ENCODE results near the gene PHF21B.
A peak's percentile ranks its signal among the peaks of the same experiment; 100 is the strongest.

The PHF21B gene

GRCh38 chr22:44839721-44840120 lies 170.1 kb downstream of the PHF21B start:
- no peak for TF ChIP-seq CTCF (IDR thresholded peaks at IDR 0.05; ENCODE audit: poor library complexity, severe bottlenecking)
- no peak overlapping the region for H3K27ac ChIP-seq (ENCODE audit: poor library complexity, severe bottlenecking)

GRCh38 chr22:44839061-44839460 lies 170.7 kb downstream of the PHF21B start:
- H3K4me1 ChIP-seq (ENCODE audit: insufficient read depth, poor library complexity, severe bottlenecking): no peaks in the 10 kb centered on the region
- H3K27me3 ChIP-seq (ENCODE audit: insufficient read depth, poor library complexity, severe bottlenecking): no peaks in the 10 kb centered on the region
- no peak for ATAC-seq (ENCODE audit: low read depth)
- peaks cover 8% of the 10 kb centered on the region for H3K9me3 ChIP-seq (ENCODE audit: severe bottlenecking)
- peaks cover 14% of the 10 kb centered on the region for H3K36me3 ChIP-seq (ENCODE audit: low read depth)
- no peak overlapping the region for H3K4me3 ChIP-seq (ENCODE audit: severe bottlenecking)
- TF ChIP-seq CTCF (IDR thresholded peaks at IDR 0.05; ENCODE audit: poor library complexity, severe bottlenecking): no peak
- peak; percentile 29 for DNase-seq (ENCODE audit: low spot score)
- no peak overlapping the region for H3K27ac ChIP-seq (ENCODE audit: poor library complexity, severe bottlenecking)

More at GRCh38 chr22:44839721-44840120, 170.1 kb downstream of the PHF21B start:
- Histone ChIP-seq H3K36me3 (ENCODE audit: low read depth) (peaks cover 14% of the 10 kb centered on the region), H3K9me3 (ENCODE audit: severe bottlenecking) (peaks cover 10% of the 10 kb centered on the region), H3K4me3 (ENCODE audit: severe bottlenecking) (no peak overlapping the region), H3K27me3 (ENCODE audit: insufficient read depth, poor library complexity, severe bottlenecking) (no peaks in the 10 kb centered on the region), H3K4me1 (ENCODE audit: insufficient read depth, poor library complexity, severe bottlenecking) (no peaks in the 10 kb centered on the region)
- DNase-seq (ENCODE audit: low spot score) (peak; percentile 15), ATAC-seq (ENCODE audit: low read depth) (no peak)

DNA sequence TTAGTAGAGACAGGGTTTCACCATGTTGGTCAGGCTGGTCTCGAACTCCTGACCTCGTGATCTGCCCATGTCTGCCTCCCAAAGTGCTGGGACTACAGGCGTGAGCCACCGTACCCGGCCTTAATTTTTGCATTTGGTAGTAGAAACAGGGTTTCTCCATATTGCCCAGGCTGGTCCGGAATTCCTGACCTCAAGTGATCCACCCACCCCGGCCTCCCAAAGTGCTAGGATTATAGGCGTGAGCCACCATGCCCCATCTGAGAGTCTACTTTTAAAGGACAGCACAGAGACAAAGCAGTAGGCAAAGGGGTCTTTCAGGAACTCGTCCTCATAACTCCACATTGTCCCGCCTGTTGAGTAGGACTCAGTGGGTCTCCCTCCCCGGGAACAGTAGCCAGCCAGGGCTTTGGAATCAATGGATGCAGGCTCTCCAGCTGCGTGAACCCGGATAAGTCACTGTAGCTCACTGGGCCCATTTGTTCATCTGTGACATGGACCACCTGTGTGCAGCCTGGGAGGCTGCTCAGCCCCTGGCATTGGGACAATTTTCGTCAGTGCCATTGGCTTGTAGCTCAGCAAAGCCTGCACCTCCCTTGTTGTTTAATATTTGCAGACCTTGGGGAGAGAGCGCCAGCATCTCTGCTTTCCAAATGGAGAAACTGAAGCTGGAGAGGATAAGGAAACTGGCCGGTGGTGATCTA lies 171.3 kb downstream of the PHF21B start:
- Histone ChIP-seq H3K36me3 (ENCODE audit: low read depth) (peaks cover 15% of the 10 kb centered on the region), H3K27me3 (ENCODE audit: insufficient read depth, poor library complexity, severe bottlenecking) (no peaks in the 10 kb centered on the region), H3K27ac (ENCODE audit: poor library complexity, severe bottlenecking) (no peak overlapping the region), H3K4me1 (ENCODE audit: insufficient read depth, poor library complexity, severe bottlenecking) (no peaks in the 10 kb centered on the region), H3K9me3 (ENCODE audit: severe bottlenecking) (peaks cover 9% of the 10 kb centered on the region), H3K4me3 (ENCODE audit: severe bottlenecking) (no peak overlapping the region)
- DNase-seq (ENCODE audit: low spot score): peak; percentile 18
- no peak for TF ChIP-seq CTCF (IDR thresholded peaks at IDR 0.05; ENCODE audit: poor library complexity, severe bottlenecking)
- ATAC-seq (ENCODE audit: low read depth): no peak

GRCh38 chr22:44837481-44837880 lies 172.3 kb downstream of the PHF21B start:
- peaks cover 19% of the 10 kb centered on the region for H3K36me3 ChIP-seq (ENCODE audit: low read depth)
- ATAC-seq (ENCODE audit: low read depth) (no peak), DNase-seq (ENCODE audit: low spot score) (no peak)
- H3K27ac ChIP-seq (ENCODE audit: poor library complexity, severe bottlenecking): no peak overlapping the region
- TF ChIP-seq CTCF (IDR thresholded peaks at IDR 0.05; ENCODE audit: poor library complexity, severe bottlenecking): no peak
- H3K4me1 ChIP-seq (ENCODE audit: insufficient read depth, poor library complexity, severe bottlenecking): no peaks in the 10 kb centered on the region
- H3K4me3 ChIP-seq (ENCODE audit: severe bottlenecking): no peak overlapping the region
- no peaks in the 10 kb centered on the region for H3K27me3 ChIP-seq (ENCODE audit: insufficient read depth, poor library complexity, severe bottlenecking)
- H3K9me3 ChIP-seq (ENCODE audit: severe bottlenecking): peaks cover 13% of the 10 kb centered on the region

GRCh38 chr22:44834065-44834464 lies 175.7 kb downstream of the PHF21B start:
- no peak for TF ChIP-seq CTCF (IDR thresholded peaks at IDR 0.05; ENCODE audit: poor library complexity, severe bottlenecking)
- H3K27me3 ChIP-seq (ENCODE audit: insufficient read depth, poor library complexity, severe bottlenecking): no peaks in the 10 kb centered on the region

More at GRCh38 chr22:44834065-44834464, 175.7 kb downstream of the PHF21B start:
- H3K36me3 ChIP-seq (ENCODE audit: low read depth): peaks cover 19% of the 10 kb centered on the region
- H3K4me1 ChIP-seq (ENCODE audit: insufficient read depth, poor library complexity, severe bottlenecking): no peaks in the 10 kb centered on the region
- DNase-seq (ENCODE audit: low spot score): no peak
- no peak overlapping the region for H3K4me3 ChIP-seq (ENCODE audit: severe bottlenecking)
- H3K9me3 ChIP-seq (ENCODE audit: severe bottlenecking): peaks cover 13% of the 10 kb centered on the region
- no peak for ATAC-seq (ENCODE audit: low read depth)
- H3K27ac ChIP-seq (ENCODE audit: poor library complexity, severe bottlenecking): no peak overlapping the region
